GM04503 (cell line): ENCODE data around the gene MUSTN1.

ENCODE experiments used
- DNase-seq: peaks from one replicate; pipeline ENCODE4 v3.0.0-alpha.2; 2012; ENCODE audit warnings: low read depth

Gene MUSTN1

DNA sequence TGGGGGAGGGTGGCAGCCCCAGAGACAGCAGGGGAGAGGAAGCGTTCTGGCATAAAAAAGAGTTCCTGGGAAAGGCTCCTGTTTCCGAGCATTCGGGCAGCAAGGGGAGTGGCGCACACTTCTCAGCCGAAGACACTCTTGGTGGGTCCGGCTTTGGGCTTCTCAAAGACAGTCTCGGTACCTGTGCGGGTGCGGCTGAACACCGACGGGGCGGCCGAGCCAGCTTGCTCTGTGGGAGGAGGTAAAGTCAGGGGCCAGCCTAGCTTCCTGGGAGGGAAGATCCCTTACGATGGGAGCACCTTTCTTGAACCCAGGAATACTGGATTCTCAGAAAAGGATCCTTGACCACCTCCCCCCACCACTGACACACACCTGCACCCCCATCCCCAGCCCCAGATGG is 1.6 kb downstream of the MUSTN1 start:
- DNase-seq = no peak

DNA sequence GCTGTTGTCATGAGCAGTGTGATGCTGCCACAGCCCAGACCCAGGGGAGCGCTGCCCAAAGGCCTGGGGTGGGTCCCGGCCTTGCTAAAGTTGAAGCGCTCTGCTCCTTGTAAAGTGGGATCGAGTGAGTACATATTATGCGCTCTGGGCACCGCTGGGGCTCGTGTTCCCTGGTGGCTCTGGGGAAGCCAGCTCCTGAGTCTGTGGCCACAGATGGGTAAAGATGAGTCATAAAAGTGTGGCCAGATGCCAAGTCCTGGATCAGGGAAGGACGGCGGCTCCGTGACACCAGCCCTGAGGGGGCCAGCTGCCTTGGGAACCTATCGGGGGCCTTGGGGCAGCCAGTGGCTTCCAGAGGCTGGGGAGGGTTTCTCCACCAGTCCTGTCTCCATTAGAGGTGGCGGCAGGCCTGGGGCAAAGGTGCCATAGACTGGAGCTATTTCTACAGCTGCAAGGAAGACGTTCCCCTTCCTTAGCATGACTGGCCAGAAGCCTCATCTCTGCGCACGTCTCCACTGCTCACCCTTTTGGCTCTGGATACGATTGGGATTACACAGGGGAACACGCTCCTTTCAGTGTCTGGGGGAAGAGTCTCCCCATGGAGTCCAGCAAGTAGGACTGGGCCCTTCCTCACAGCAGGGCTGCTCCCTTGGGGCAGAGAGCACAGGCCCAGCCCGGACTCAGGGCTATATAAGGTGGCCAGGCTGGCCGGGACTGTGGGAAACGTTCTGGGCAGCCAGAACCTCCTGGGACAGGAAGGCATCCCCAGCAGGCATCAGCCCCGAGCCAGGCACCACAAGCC is 3.1 kb downstream of the MUSTN1 start:
- DNase-seq = peak; percentile 56

DNA sequence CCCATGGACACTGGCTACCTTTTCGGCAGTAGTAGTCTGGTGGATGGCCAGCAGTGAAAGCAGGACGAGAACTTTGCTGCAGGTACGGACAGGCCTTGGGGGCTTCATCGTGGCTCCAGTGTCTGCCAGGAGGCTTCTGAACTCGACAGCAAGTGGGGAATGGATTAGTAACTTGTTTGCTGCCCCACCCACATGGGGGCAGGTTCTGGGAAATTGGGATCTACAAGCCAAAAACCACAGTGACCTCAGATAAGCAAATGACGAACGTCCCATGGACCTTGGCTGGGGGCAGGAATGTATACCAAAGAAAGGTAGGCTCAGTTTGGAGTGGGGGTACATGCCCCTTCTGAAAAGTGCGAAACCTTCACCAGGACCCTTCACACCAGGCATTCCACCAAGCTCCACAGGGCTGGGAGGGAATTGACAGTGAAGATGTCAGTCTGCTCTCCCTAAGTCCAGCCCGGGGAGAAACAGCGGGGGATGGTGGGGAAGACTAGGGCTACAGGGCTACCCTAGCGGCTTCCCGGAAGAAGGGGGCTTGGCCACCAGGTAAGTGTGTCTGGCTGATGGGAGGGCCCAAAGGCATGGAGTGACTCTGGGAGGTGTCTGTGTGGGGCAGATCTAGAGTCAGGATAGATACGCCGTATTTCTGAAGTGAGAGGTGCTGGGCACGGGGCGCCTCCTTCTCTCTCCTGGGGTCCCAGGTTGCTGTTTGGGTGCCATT is 4.1 kb downstream of the MUSTN1 start, which contains the start of gene ITIH4:
Gene ITIH4, minus strand, starts transcription at position 138 of the 724 bp plus-strand sequence. Its CDS starts 30 bp downstream, at position 108.
- no peak for DNase-seq

DNA sequence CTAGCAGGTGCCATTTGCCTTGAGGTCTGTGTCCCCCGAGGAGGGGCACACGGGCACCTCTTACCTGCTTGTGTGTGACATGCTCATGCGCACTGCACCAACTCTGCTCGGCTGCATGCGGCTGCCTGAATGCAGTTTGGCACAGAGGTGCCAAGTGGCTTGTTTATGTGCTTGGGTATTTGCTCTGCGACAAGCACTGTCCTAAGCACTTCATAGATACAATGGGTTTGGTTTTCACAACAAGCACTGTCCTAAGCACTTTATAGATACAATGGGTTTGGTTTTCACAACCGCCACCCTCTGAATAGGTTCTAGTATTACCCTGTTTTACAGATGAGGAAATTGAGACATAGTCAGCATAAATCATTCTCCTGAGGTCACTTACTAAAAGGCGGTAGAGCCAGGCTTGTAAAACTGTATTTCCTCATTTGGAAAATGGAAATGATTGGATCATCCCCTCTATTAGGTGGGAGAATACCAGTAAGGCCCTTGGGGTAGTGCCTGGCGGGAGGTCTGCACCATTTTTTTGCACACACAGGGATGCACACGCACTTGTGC is 4.8 kb downstream of the MUSTN1 start:
- no peak for DNase-seq

GRCh38 chr3:52829482-52829881 is 5.3 kb downstream of the MUSTN1 start:
- DNase-seq = no peak

DNA sequence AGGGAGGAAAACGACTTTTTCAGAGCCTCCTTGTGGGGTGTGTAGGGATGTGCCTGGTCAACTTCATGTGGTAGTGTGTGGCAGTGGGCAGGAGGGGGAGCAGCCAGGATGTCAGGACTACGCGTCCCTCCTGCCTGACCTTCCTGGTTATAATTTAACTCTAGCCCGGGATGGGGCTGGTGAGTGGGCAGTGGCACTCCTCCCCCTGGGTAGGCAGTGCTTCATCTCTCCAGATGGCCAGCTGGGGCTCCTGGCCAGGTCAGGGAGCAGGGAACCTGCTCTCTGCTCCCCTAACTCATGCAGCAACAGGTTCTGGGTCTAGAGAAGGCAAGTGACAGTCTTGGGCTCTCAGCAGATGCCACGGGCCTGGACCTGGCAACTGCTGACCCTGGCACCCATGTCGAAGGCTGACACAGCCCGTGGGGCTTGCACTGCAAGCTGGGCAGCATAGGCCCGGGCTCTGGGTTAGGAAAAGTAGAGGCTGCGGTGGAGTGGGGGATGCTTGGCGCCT is 6.9 kb downstream of the MUSTN1 start:
- no peak for DNase-seq

DNA sequence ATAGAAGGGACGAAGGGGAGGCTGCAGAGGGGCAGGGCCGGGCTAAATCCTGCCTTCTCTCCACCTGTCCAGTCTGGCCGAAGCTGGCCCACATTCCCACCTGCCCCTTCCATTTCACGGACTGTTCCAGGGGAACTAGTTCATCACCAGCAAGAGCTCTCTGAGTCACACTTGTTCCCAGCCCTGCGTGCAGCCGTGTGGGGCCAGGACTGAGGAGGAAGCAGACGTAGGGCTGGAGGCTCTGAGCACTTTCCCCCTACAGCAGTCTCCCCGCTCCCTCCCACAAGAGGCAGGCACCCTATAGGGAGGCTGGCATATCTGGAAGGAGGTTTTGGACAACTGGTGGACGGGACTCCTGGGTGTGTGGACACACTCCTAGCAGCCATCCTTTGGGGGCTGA is 7.4 kb downstream of the MUSTN1 start:
- no peak for DNase-seq

DNA sequence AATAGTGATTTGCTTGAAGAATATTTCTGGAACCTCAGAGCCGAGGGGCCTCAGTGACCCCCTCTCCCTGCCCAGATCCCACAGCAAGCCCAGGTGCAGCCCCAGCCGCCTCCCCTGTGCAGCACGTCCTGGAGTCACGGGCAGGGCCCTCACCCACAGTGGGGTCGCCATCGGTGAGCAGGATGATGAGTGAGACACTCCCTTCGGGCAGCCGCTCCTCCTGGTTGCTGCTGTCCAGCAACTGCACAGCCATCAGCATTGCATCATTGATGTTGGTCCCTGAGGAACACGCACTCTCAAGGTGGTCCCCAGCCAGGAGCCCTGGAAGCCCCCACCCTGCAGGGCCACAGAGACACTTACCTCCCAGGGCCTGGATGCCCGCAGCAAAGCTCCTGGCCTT is 10.8 kb downstream of the MUSTN1 start:
- DNase-seq = no peak

DNA sequence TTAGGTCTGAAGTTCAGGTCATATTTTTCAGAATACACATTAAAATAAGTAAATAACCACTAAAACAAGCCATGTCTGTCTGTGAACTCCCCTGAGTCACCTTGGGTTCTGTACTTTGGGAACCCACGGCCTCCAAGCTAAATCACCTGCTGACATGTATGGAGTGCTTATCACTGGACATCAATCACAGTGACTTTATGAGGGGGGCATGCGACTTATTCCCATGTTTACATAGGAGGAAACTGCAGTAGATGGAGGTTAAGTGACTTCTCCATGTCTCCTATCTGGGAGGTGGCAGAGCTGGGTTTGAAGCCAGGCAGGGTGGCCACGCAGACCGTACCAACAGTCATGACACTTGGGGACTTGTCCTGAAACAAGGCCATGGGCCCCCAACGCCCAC is 12.5 kb downstream of the MUSTN1 start:
- no peak for DNase-seq

GRCh38 chr3:52820736-52821135 is 14.1 kb downstream of the MUSTN1 start:
- DNase-seq = no peak

DNA sequence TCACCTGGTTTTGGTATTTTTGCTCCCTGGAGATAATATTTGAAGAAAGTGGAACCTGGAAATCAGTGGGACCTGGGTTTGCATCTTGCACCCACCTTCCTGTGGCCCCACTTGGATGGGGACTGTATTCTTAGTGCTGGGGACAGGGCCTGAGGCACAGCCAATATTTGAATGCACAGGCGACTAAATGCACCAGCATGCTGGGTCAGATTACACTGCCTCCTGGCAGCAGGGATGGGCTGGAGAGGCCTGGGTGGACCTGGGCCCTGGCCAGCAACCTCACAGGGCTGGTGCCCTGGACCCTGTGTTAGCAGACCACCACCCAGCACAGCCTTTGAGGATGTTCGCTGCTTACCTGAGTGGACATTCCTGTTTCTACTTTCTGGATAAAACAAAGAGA is 14.9 kb downstream of the MUSTN1 start:
- DNase-seq = no peak

GRCh38 chr3:52817860-52818259 is 17.0 kb downstream of the MUSTN1 start:
- DNase-seq = no peak

DNA sequence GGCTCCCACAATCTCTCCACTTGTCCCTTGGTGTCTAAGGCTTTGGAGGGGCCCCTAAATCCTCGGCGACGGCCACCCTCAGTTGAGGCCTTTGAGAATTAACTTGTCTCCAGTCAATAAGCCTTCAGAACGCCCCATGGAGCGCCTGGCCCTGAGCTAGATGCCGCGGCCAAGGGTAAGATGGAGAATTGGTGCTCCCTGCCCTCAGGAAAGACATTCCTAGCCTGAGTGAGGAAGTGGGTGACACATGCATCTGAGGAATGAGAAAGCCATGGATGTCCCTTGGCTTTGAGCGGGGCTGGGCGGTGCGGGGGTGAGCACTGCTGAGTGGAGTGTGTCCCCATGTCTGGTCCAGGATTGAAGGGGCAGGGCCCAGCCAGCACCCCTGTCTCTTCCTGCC is 17.6 kb downstream of the MUSTN1 start:
- no peak for DNase-seq

DNA sequence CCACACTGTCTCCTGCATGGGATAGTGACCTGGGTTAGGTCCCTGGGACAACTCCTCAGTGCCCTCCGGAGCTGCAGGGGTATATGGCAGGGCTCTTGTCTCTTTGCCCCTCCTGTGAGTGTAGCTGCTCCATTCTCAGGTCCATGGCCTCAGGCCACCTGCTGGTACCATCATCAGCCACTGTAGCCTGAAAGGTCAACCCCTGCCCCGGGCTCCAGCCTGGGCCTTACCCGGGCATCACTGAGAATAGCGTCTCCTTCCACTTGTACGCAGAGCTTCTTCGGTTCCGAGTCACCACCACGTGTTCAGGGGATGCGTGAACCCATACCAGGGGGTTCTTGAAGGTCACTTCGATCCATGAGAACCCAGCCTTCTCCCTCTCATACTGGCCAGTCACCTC is 18.2 kb downstream of the MUSTN1 start:
- DNase-seq = no peak

DNA sequence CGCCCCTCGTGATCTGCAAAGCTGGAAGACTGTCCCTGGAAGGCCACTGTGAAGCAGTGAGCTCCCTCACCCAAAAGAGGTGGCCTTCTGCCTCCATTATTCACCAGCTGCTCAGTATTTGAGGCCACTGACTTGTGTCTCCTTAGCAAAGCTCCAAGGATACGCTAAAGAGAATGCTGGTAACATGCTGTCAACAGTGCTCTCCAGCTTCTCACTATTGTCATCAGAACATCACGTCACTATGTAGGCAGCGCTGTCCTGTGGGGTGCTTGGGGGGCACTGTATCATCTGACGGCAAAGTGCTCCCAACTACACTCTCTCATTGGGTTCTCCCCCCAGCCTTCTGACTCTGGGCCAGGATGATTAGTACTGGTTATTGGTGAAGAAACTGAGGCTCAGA is 18.6 kb downstream of the MUSTN1 start:
- no peak for DNase-seq

GRCh38 chr3:52813810-52814209 is 21.0 kb downstream of the MUSTN1 start:
- DNase-seq = no peak

DNA sequence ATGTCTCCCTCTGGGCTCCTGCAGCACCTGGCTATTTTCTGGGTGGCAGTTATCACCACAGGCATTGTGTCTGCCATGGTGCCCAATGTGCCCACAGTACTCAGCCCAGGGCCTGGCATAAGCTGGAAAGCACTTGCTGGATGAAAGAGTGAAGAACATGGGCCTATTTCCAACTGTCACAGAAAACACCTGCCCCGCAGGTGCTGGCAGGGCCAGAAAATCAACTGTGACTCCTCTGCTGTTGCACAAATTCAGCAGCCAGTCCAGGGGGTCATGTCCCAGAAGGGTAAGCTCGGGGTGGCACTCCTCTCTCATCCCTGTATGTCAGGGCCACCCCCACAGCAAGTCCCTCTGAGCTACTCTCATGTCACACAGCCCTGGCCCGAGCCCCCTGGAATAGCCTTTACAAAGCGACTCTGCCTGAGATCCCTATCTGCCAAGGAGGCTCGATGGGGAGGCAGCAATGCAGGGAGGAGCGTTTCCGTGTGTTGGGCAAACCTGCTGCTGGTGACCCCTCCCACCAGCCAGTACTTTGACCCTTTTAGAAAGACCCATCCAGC is 23.3 kb downstream of the MUSTN1 start:
- DNase-seq = no peak

DNA sequence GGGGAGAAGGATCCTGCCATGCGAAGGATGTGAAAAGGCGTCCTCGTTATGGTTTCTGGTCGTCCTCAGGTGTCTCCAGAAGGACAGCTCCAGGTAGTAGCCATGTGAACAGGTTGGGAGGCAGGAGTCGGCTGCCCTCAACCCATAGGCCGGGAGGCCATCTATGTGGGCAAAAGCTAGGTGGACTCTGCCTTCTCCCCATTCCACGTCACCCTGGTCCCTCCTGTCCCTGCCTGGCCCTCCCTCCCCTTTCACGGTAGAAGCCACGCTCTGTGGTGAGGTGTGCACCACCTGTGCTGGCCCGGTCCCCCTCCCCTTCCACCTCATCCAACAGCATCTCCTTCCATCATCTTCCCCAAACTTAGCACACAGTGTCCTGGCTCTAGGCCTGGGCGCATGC is 23.9 kb downstream of the MUSTN1 start:
- DNase-seq = no peak

- DNase-seq = no peak
Measured at GRCh38 chr3:52809662-52810377, 25.0 kb downstream of the MUSTN1 start.

- DNase-seq = no peak
Measured at GRCh38 chr3:52809149-52809548, 25.7 kb downstream of the MUSTN1 start.

- no peak for DNase-seq
Measured at GRCh38 chr3:52805270-52806039, 29.4 kb downstream of the MUSTN1 start.
